Tibial nerve (tissue), 4 donors: Measurements from ENCODE around the gene ANP32D. TPM values are rescaled to one million over a fixed set of nuclear protein-coding genes. Genes with fewer than 3 reads are reported as not detected.
"Not testable (repeated sequence)": the region's sequence is repeated elsewhere in the genome, so short reads cannot be mapped to it uniquely, and the experiment has no call there.

Experiments used
- DNase-seq, 2 donors: peaks; one replicate each; pipeline ENCODE4 v3.0.0-alpha.2; 2019; ENCODE audit warnings: low spot score in 2 of 2
- H3K27ac ChIP-seq, 4 donors: fragments of 200-600 bp; sonication (generic) in 3 of 4; one replicate each; pipeline ENCODE4 v1.5.1; 2017 to 2019; ENCODE audit warnings: mild to moderate bottlenecking in 1 of 4
- H3K27me3 ChIP-seq, 2 donors: fragments of 200-600 bp; sonication (generic) in 1 of 2; one replicate each; pipeline versions ENCODE4 v1.5.1 to v1.6.0; 2017 to 2019
- H3K36me3 ChIP-seq, 3 donors: fragments of 200-600 bp; sonication (generic); one replicate each; pipeline ENCODE4 v1.5.1; 2018 to 2019
- H3K4me1 ChIP-seq, 4 donors: fragments of 200-600 bp; sonication (generic) in 3 of 4; one replicate each; pipeline ENCODE4 v1.5.1; 2017 to 2019
- H3K4me3 ChIP-seq, 4 donors: fragments of 200-600 bp; sonication (generic) in 3 of 4; one replicate each; pipeline ENCODE4 v1.5.1; 2017 to 2019; ENCODE audit warnings: mild to moderate bottlenecking in 1 of 4, moderate library complexity in 1 of 4
- H3K9me3 ChIP-seq, 4 donors: fragments of 200-600 bp; sonication (generic) in 3 of 4; one replicate each; pipeline ENCODE4 v1.5.1; 2017 to 2019
- CTCF ChIP-seq, 5 experiments: fragments of 200-600 bp in 3 of 5; fragments of 450-650 bp in 2 of 5; sonication (generic) in 3 of 5; IDR thresholded peaks; one replicate each; pipeline ENCODE4 v1.5.1; 2016 to 2019; ENCODE audit warnings: antibody characterized with exemption in 5 of 5, mild to moderate bottlenecking in 3 of 5, moderate library complexity in 2 of 5
- EP300 ChIP-seq, 2 donors: sonication (generic); formaldehyde crosslinking; IDR thresholded peaks; one replicate each; pipeline ENCODE4 v1.6.1; 2017; ENCODE audit warnings: antibody characterized with exemption in 2 of 2, mild to moderate bottlenecking in 1 of 2
- POLR2A ChIP-seq, 2 donors: fragments of 450-650 bp; IDR thresholded peaks; one replicate each; pipeline ENCODE4 v1.6.1; 2017; ENCODE audit warnings: antibody characterized with exemption in 2 of 2, mild to moderate bottlenecking in 2 of 2, moderate library complexity in 2 of 2
- WGBS, 2 donors: methylation state at CpG; one replicate each; pipeline ENCODE4 v1.1.5; 2018; 5-methylcytosine and 5-hydroxymethylcytosine counted together
- total RNA-seq, 4 donors: library from RNA; depleted of rRNA; stranded (reverse); fragments of >200 nt; gene quantifications; one replicate each; pipeline ENCODE4 v1.1.0, GENCODE V29; 2016

The ANP32D gene
- total RNA-seq, 4 donors from 2014 or later, result 0.39 TPM; not detected in 3

GRCh38 chr12:48514728-48515127, 42.4 kb downstream of the ANP32D start:
- DNase-seq, result no peak
- no peak overlapping the region for H3K27ac ChIP-seq
- no peak for TF ChIP-seq CTCF (IDR thresholded peaks at IDR 0.05)
- no peak for TF ChIP-seq POLR2A (IDR thresholded peaks at IDR 0.05)
- TF ChIP-seq EP300 (IDR thresholded peaks at IDR 0.05), result no peak
- H3K9me3 ChIP-seq, result peaks cover 0 to 2% (median 0%) of the 10 kb centered on the region in 4 donors
- H3K27me3 ChIP-seq, result no peaks in the 10 kb centered on the region
- H3K4me3 ChIP-seq, result no peak overlapping the region
- H3K4me1 ChIP-seq, result no peaks in the 10 kb centered on the region
- 85 to 94% methylated on average over 1 of the region's 1 CpG for WGBS, 2 donors
- H3K36me3 ChIP-seq, result no peaks in the 10 kb centered on the region

DNA sequence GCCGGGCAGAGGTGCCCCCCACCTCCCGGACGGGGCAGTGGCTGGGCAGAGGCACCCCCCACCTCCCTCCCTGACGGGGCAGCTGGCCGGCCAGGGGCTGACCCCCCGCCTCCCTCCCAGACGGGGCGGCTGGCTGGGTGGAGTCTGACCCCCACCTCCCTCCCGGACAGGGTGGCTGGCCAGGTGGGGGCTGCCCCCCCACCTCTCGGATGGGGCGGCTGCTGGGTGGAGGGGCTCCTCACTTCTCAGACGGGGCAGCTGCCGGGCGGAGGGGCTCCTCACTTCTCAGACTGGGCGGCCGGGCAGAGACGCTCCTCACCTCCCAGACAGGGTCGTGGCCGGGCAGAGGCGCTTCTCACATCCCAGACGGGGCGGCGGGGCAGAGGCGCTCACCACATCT, 48.0 kb downstream of the ANP32D start:
- DNase-seq, H3K36me3 ChIP-seq: not testable (repeated sequence)
- WGBS, 2 donors, result 88 to 95% methylated on average over 12 to 23 of the region's 24 CpGs

More for the DNA sequence above, 48.0 kb downstream of the ANP32D start:
- H3K4me3 ChIP-seq, H3K27me3 ChIP-seq, H3K4me1 ChIP-seq, H3K27ac ChIP-seq, H3K9me3 ChIP-seq: not testable (repeated sequence)

Other genes starting within 250 kb of the ANP32D start
- 10 to 100 TPM; 20.2 to 32.4 (median 23.7) TPM for gene ZNF641, start 121.6 kb upstream of the ANP32D start, total RNA-seq
- gene C12orf54, start 9.9 kb downstream of the ANP32D start, total RNA-seq, result 1 to 10 TPM in 1 of 4 donors, not detected in 3; 1.3 TPM
- gene OR8S1, start 53.1 kb downstream of the ANP32D start, total RNA-seq, result under 1 TPM in 1 of 4 donors, not detected in 3; 0.78 TPM
- gene LALBA, start 97.5 kb downstream of the ANP32D start, total RNA-seq, result not detected
- gene KANSL2, start 209.7 kb downstream of the ANP32D start, total RNA-seq, result 100 to 1,000 TPM in 1 of 4 donors, 10 to 100 TPM in 3; 58.4 to 101 (median 69.4) TPM
- gene CCNT1, start 244.1 kb downstream of the ANP32D start, total RNA-seq, result 10 to 100 TPM; 21.3 to 32.1 (median 24.9) TPM